PC-3 (cell line): ENCODE results near the gene SERPINE3. TPM values are rescaled to one million over a fixed set of nuclear protein-coding genes. Genes with fewer than 3 reads are reported as not detected.

Experiments
- ATAC-seq: fragments of 200-7000 bp; cut with Tn5 transposase; 2 replicates; pipeline ENCODE4 v1.9.1; 2020; ENCODE audit warnings: mild to moderate bottlenecking, moderate library complexity
- BruUV-seq: library from RNA; stranded (reverse); fragments of 400-500 nt; replicated peaks from 2 replicates; lab custom pipeline; 2021; lab: Mats Ljungman, UMichigan
- CTCF ChIA-PET: fragments of 300-600 bp; sonication (Branson Sonifier 250); formaldehyde crosslinking; loops from one replicate; lab custom pipeline; 2022; ENCODE audit warnings: antibody characterized with exemption; lab: Charles Lee
- POLR2A ChIA-PET: fragments of 300-600 bp; sonication (Branson Sonifier 250); formaldehyde crosslinking; loops from one replicate; lab custom pipeline; 2022; ENCODE audit warnings: antibody characterized with exemption; ENCODE audit not compliant: unreplicated experiment; lab: Charles Lee
- DNase-seq: peaks from one replicate; pipeline ENCODE4 v3.0.0-alpha.2; 2015
- H2AFZ ChIP-seq: fragments of 300-600 bp; sonication (generic); 2 replicates; pipeline ENCODE4 v1.6.0; 2016; ENCODE audit warnings: antibody characterized with exemption, low read length
- H3F3A ChIP-seq: fragments of 300-600 bp; sonication (generic); one replicate; pipeline ENCODE4 v1.6.0; 2017; ENCODE audit warnings: antibody characterized with exemption, low read length, control low read depth, mild to moderate bottlenecking; ENCODE audit not compliant: unreplicated experiment
- H3K27ac ChIP-seq: fragments of 300-600 bp; sonication (generic); 2 replicates; pipeline ENCODE4 v1.5.1; 2016; ENCODE audit warnings: mild to moderate bottlenecking, low read length
- H3K27me3 ChIP-seq: fragments of 300-600 bp; sonication (generic); 2 replicates; pipeline ENCODE4 v1.6.1; 2016; ENCODE audit warnings: low read length, mixed read lengths
- H3K36me3 ChIP-seq: fragments of 300-600 bp; sonication (generic); 2 replicates; pipeline ENCODE4 v1.6.1; 2016; ENCODE audit warnings: low read depth, mixed run types, low read length, mixed read lengths
- H3K4me1 ChIP-seq: fragments of 300-600 bp; sonication (generic); 2 replicates; pipeline ENCODE4 v1.5.1; 2016; ENCODE audit warnings: low read length; ENCODE audit not compliant: insufficient read depth
- H3K4me2 ChIP-seq: fragments of 300-600 bp; sonication (generic); 2 replicates; pipeline ENCODE4 v1.6.0; 2016; ENCODE audit warnings: low read length
- H3K4me3 ChIP-seq: fragments of 300-600 bp; sonication (generic); 2 replicates; pipeline ENCODE4 v1.5.1; 2016; ENCODE audit warnings: mild to moderate bottlenecking, low read length, mixed read lengths
- H3K79me2 ChIP-seq: fragments of 300-600 bp; sonication (generic); 2 replicates; pipeline ENCODE4 v1.6.1; 2017; ENCODE audit warnings: low read length, mixed read lengths
- H3K9ac ChIP-seq: fragments of 300-600 bp; sonication (generic); 2 replicates; pipeline ENCODE4 v1.6.0; 2016; ENCODE audit warnings: mild to moderate bottlenecking, low read length
- H3K9me2 ChIP-seq: fragments of 300-600 bp; sonication (generic); replicated peaks from 2 replicates; pipeline ENCODE4 v1.6.1; 2016; ENCODE audit warnings: mixed run types, low read length, mixed read lengths
- H3K9me3 ChIP-seq: fragments of 300-600 bp; sonication (generic); 2 replicates; pipeline ENCODE4 v1.6.1; 2016; ENCODE audit warnings: low read length, mixed read lengths
- H4K20me1 ChIP-seq: fragments of 300-600 bp; sonication (generic); 2 replicates; pipeline ENCODE4 v1.6.1; 2016; ENCODE audit warnings: low read length, mixed read lengths
- CTCF ChIP-seq: fragments of 300-600 bp; sonication (generic); conservative IDR thresholded peaks from 2 replicates; pipeline ENCODE4 v1.5.1; 2017; ENCODE audit warnings: antibody characterized with exemption, low read depth, mild to moderate bottlenecking, low read length
- EZH2 ChIP-seq: fragments of 300-600 bp; sonication (generic); IDR thresholded peaks from one replicate; pipeline ENCODE4 v1.6.1; 2017; ENCODE audit warnings: antibody characterized with exemption, mild to moderate bottlenecking, low read length; ENCODE audit not compliant: unreplicated experiment
- EZH2phosphoT487 ChIP-seq: fragments of 300-600 bp; sonication (generic); IDR thresholded peaks from 2 replicates; pipeline ENCODE4 v1.6.1; 2018; ENCODE audit warnings: mild to moderate bottlenecking, antibody characterized with exemption, low read length, borderline replicate concordance
- intact Hi-C: fragments of 100-400 bp; cut with micrococcal nuclease; formaldehyde crosslinking; loops from 2 replicates; pipeline ENCODE4 v1.9.0; 2023
- total RNA-seq: library from RNA; depleted of rRNA; stranded (reverse); fragments of >200 nt; gene quantifications from 2 replicates; pipeline ENCODE4 v1.2.3, GENCODE V29; 2014

Gene SERPINE3
- total RNA-seq, 1 experiment from 2014 or later, result not detected

GRCh38 chr13:51321836-51322235 is 17.7 kb upstream of the SERPINE3 start:
- H3K79me2 ChIP-seq, result no peaks in the 10 kb centered on the region
- no peaks in the 10 kb centered on the region for H3K9me3 ChIP-seq
- no peak overlapping the region for H3K4me2 ChIP-seq
- ChIA-PET CTCF (no interaction called here), POLR2A (no interaction called here)
- no peak for DNase-seq
- intact Hi-C loops, result no loop called here
- no TSS peak for BruUV-seq
- TF ChIP-seq EZH2phosphoT487 (no peak), EZH2 (no peak), CTCF (no peak)
- H3K36me3 ChIP-seq, result no peaks in the 10 kb centered on the region
- no peak overlapping the region for H3K4me3 ChIP-seq
- H3K27me3 ChIP-seq, result no peaks in the 10 kb centered on the region
- no peak overlapping the region for H3K9ac ChIP-seq
- H3K27ac ChIP-seq, result no peak overlapping the region
- H3K4me1 ChIP-seq, result peaks cover 13% of the 10 kb centered on the region
- ATAC-seq, result no peak
- H2AFZ ChIP-seq, result no peak overlapping the region
- no peaks in the 10 kb centered on the region for H3F3A ChIP-seq
- no peaks in the 10 kb centered on the region for H4K20me1 ChIP-seq
- H3K9me2 ChIP-seq, result no peaks in the 10 kb centered on the region

- Histone ChIP-seq H3K27ac (no peak overlapping the region), H3K27me3 (no peaks in the 10 kb centered on the region), H3K4me1 (peaks cover 5% of the 10 kb centered on the region), H3K36me3 (no peaks in the 10 kb centered on the region), H2AFZ (no peak overlapping the region), H3K9me2 (no peaks in the 10 kb centered on the region), H3K9me3 (no peaks in the 10 kb centered on the region), H3F3A (no peaks in the 10 kb centered on the region), H3K4me2 (no peak overlapping the region), H4K20me1 (no peaks in the 10 kb centered on the region), H3K9ac (no peak overlapping the region), H3K4me3 (no peak overlapping the region), H3K79me2 (no peaks in the 10 kb centered on the region)
- POLR2A ChIA-PET, result no interaction called here
- CTCF ChIA-PET, result no interaction called here
- BruUV-seq, result no TSS peak
- intact Hi-C loops, result no loop called here
- no peak for TF ChIP-seq EZH2
- TF ChIP-seq EZH2phosphoT487, result no peak
- no peak for TF ChIP-seq CTCF
- no peak for ATAC-seq
- DNase-seq, result no peak
These were observed 16.7 kb upstream of the SERPINE3 start for GRCh38 chr13:51322826-51323225.

GRCh38 chr13:51323824-51324511 is 15.5 kb upstream of the SERPINE3 start:
- no peaks in the 10 kb centered on the region for H3K36me3 ChIP-seq
- H2AFZ ChIP-seq, result no peak overlapping the region
- ATAC-seq, result no peak
- H3K4me1 ChIP-seq, result no peaks in the 10 kb centered on the region
- H3K27ac ChIP-seq, result no peak overlapping the region
- no peaks in the 10 kb centered on the region for H3K9me2 ChIP-seq
- no peak for TF ChIP-seq CTCF
- TF ChIP-seq EZH2phosphoT487, result no peak
- TF ChIP-seq EZH2, result no peak
- H3K9me3 ChIP-seq, result no peaks in the 10 kb centered on the region
- no peak overlapping the region for H3K9ac ChIP-seq
- BruUV-seq, result no TSS peak
- intact Hi-C loops, result no loop called here
- no peaks in the 10 kb centered on the region for H3F3A ChIP-seq
- no peak overlapping the region for H3K4me2 ChIP-seq
- no peaks in the 10 kb centered on the region for H3K27me3 ChIP-seq
- ChIA-PET POLR2A (no interaction called here), CTCF (no interaction called here)
- no peak overlapping the region for H3K4me3 ChIP-seq
- no peaks in the 10 kb centered on the region for H3K79me2 ChIP-seq
- no peaks in the 10 kb centered on the region for H4K20me1 ChIP-seq
- DNase-seq, result no peak
